ENCODE measurements around the gene CCDC187. TPM values are rescaled to one million over a fixed set of nuclear protein-coding genes. Genes with fewer than 3 reads are reported as not detected.
A peak's percentile ranks its signal among the peaks of the same experiment; 100 is the strongest.

CCDC187 gene
- total and polyA plus RNA-seq, 2 of the 8 experiments (the other 6 are each of a cell fraction or from before 2014, with no cell fraction given): 0.02 TPM; not detected in 1

- no peak for TF ChIP-seq CHD7 (IDR thresholded peaks at IDR 0.05; ENCODE audit: insufficient replicate concordance, low read length)
- peak; percentile 93 for TF ChIP-seq TEAD4 (IDR thresholded peaks at IDR 0.05; ENCODE audit: low read depth, low read length)
- TF ChIP-seq GABPA (IDR thresholded peaks at IDR 0.05; ENCODE audit: borderline replicate concordance, insufficient read depth, low read length): peak; percentile 82; the same call in 1 of the 2 replicates
- TF ChIP-seq EGR1 (IDR thresholded peaks at IDR 0.05; ENCODE audit: borderline replicate concordance, low read depth, low read length): peak; percentile 33; the same call in 1 of the 2 replicates
- peak; percentile 74 to 85 for TF ChIP-seq RAD21 (IDR thresholded peaks at IDR 0.05 in 1 of 2, conservative IDR thresholded peaks at IDR 0.05 in 1 of 2; ENCODE audit: low read depth in 2 of 2, low read length in 2 of 2)
- TF ChIP-seq YY1 (IDR thresholded peaks at IDR 0.05; ENCODE audit: low read depth, low read length): 0 out of 2 replicates have a peak, but pooled peaks have one; percentile 30
- TF ChIP-seq TBP (IDR thresholded peaks at IDR 0.05; ENCODE audit: low read depth, low read length): peak; percentile 10; the same call in 1 of the 2 replicates
- no peak for TF ChIP-seq JUN (IDR thresholded peaks at IDR 0.05; ENCODE audit: low read depth, low read length)
Measured at GRCh38 chr9:136225748-136226679, 77.9 kb downstream of the CCDC187 start (continued).
